Astrocyte (in vitro differentiated cells and primary cell): ENCODE results near the gene AP3S1.

Source experiments
- CTCF ChIP-seq: IDR thresholded peaks from 2 replicates; pipeline ENCODE4 v1.5.1; 2011; ENCODE audit warnings: low read depth, mild to moderate bottlenecking, inconsistent platforms, low read length, moderate library complexity; ENCODE audit not compliant: insufficient read depth
- EZH2 ChIP-seq: IDR thresholded peaks from 2 replicates; pipeline ENCODE4 v1.6.1; 2012; ENCODE audit warnings: mild to moderate bottlenecking, low read length, inconsistent platforms; ENCODE audit not compliant: insufficient read depth

- TF ChIP-seq CTCF (no peak), EZH2 (no peak)
These were observed 97.3 kb downstream of the AP3S1 start for GRCh38 chr5:115939059-115939458.
